A673 (cell line): ENCODE results near the gene KRTAP10-11.

Experiments used
- CTCF ChIP-seq: fragments of 300-800, 200-600 bp; sonication (generic); conservative IDR thresholded peaks from 2 replicates; pipeline ENCODE4 v1.5.1; 2017; ENCODE audit warnings: low read depth, mild to moderate bottlenecking, antibody characterized with exemption, low read length, moderate library complexity, mixed read lengths
- EZH2 ChIP-seq: fragments of 200-600 bp; sonication (generic); IDR thresholded peaks from 2 replicates; pipeline ENCODE4 v1.6.1; 2017; ENCODE audit warnings: borderline replicate concordance, low read depth, mild to moderate bottlenecking, mixed read lengths, antibody characterized with exemption, low read length; ENCODE audit not compliant: poor library complexity, severe bottlenecking

GRCh38 chr21:44636209-44637017, 9.8 kb upstream of the KRTAP10-11 start:
- TF ChIP-seq CTCF (no peak), EZH2 (no peak)
